AG04450 (cell line): Measurements from ENCODE around the gene PREX1. TPM values are rescaled to one million over a fixed set of nuclear protein-coding genes. Genes with fewer than 3 reads are reported as not detected.

Experiments used
- CTCF ChIA-PET: fragments of 300-600, 350-600 bp; formaldehyde crosslinking; extraction: SDS; loops from one replicate; lab custom pipeline; 2022; ENCODE audit warnings: antibody characterized with exemption, inconsistent platforms; lab: Charles Lee
- POLR2A ChIA-PET: fragments of 350-600 bp; formaldehyde crosslinking; extraction: SDS; loops from one replicate; lab custom pipeline; 2021; ENCODE audit warnings: antibody characterized with exemption, inconsistent platforms; lab: Yijun Ruan, JAX
- DNase-seq: peaks from one replicate; pipeline ENCODE4 v3.0.0-alpha.2; 2011; ENCODE audit warnings: low read depth, low spot score
- H3K27ac ChIP-seq: one replicate; pipeline ENCODE4 v1.5.1; 2012; ENCODE audit warnings: low read depth, low read length, control low read depth
- H3K27me3 ChIP-seq: one replicate; pipeline ENCODE4 v1.6.0; 2012; ENCODE audit warnings: low read length; ENCODE audit not compliant: control insufficient read depth, insufficient read depth
- H3K4me3 ChIP-seq: 2 replicates; pipeline ENCODE4 v1.5.1; 2011; ENCODE audit warnings: mild to moderate bottlenecking, low read depth, low read length, control low read depth
- H3K9me3 ChIP-seq: 2 replicates; pipeline ENCODE4 v1.5.1; 2012; ENCODE audit warnings: low read length; ENCODE audit not compliant: control insufficient read depth, insufficient read depth
- polyA plus RNA-seq: library from polyadenylated mRNA; depleted of rRNA; stranded (reverse); fragments of >200 nt; gene quantifications from 2 replicates; pipeline ENCODE4 v1.2.3, GENCODE V29; 2011
- TF ChIP-seq, protein P1 (sequence below): IDR thresholded peaks from 2 replicates; pipeline ENCODE4 v1.5.1; 2011; ENCODE audit warnings: low read depth, low read length, control low read depth, inconsistent platforms

PREX1 gene
- polyA plus RNA-seq, 1 experiment, result 0.69 TPM

DNA sequence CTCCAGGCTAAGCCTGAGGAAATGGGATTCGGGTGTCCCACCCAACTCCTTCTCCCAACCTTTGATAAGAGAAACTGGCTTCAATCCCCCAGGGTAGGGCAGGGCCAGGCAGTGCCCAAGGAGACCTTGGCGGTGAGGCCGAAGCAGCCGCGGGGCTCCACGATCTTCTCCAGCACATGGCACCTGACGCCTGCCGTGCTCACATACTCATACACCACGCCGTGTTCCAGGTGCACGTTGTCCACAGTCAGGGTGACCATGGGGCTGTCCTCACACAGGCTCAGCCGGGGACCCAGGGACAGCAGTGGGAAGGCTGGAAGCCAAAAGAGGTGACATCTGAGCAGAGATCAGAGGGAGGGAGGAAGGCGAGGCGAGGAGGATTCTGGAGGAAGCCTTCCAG lies 176.5 kb downstream of the PREX1 start:
- DNase-seq, result no peak
- CTCF ChIA-PET, result no interaction called here
- POLR2A ChIA-PET, result no interaction called here
- Histone ChIP-seq H3K9me3 (no peaks in the 10 kb centered on the region), H3K27me3 (peaks cover 3% of the 10 kb centered on the region), H3K27ac (no peak overlapping the region), H3K4me3 (no peak overlapping the region)
- TF ChIP-seq, protein P1, sequence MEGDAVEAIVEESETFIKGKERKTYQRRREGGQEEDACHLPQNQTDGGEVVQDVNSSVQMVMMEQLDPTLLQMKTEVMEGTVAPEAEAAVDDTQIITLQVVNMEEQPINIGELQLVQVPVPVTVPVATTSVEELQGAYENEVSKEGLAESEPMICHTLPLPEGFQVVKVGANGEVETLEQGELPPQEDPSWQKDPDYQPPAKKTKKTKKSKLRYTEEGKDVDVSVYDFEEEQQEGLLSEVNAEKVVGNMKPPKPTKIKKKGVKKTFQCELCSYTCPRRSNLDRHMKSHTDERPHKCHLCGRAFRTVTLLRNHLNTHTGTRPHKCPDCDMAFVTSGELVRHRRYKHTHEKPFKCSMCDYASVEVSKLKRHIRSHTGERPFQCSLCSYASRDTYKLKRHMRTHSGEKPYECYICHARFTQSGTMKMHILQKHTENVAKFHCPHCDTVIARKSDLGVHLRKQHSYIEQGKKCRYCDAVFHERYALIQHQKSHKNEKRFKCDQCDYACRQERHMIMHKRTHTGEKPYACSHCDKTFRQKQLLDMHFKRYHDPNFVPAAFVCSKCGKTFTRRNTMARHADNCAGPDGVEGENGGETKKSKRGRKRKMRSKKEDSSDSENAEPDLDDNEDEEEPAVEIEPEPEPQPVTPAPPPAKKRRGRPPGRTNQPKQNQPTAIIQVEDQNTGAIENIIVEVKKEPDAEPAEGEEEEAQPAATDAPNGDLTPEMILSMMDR, result no peak

DNA sequence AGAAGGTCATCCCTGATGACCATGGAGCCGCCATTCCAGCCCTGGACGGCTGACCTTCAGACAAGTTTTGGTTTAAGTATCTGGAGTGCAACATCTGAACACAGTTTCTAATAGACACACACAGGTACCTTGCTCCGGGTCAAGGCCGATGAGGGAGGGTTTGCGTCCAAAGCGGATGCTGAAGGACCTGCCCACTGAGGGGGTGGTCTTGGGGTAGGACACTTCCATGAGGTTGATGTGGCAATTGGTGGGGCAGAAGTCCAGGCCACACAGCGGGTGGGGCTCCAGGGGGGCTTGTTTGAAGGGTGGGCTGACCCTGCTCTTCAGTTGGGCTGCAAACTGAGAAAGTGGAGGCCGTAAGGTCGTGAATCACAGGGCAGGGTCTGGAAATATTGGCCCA lies 177.9 kb downstream of the PREX1 start:
- TF ChIP-seq, protein P1, result no peak
- Histone ChIP-seq H3K27ac (no peak overlapping the region), H3K9me3 (no peaks in the 10 kb centered on the region), H3K27me3 (no peaks in the 10 kb centered on the region), H3K4me3 (no peak overlapping the region)
- CTCF ChIA-PET, result interaction anchor here (0.5 to 3.3 kb wide), 2 partner anchors 8 to 255 kb away, joined by 5 to 12 read pairs; no protein-coding TSS in a partner anchor
- POLR2A ChIA-PET, result no interaction called here
- no peak for DNase-seq

DNA sequence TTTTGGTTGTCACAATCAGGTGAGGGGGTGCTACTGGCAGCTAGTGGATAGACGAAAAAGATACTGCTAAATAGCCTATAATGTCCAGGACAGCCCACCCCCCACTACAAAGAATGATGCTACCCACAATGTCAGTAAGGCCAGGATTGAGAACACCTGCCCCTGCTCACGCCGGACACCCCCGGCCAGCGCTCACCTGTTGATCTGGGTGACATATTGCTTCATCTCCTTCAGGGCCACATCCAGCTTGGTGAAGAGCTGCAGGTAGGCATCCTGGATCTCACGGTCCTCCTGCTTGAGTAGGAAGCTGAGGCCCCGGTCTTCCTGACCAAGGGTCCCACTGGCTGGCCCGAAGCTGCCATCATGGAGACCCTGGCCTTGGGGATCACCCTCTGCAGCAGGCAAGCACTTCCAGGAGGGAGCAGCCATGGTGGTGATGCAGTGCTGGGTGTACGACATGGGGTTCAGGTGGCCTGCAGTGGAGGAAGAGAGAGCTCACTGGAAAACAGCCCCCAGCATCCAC lies 178.6 kb downstream of the PREX1 start:
- Histone ChIP-seq H3K4me3 (no peak overlapping the region), H3K27ac (no peak overlapping the region), H3K27me3 (no peaks in the 10 kb centered on the region), H3K9me3 (no peaks in the 10 kb centered on the region)
- POLR2A ChIA-PET, result no interaction called here
- CTCF ChIA-PET, result interaction anchor here (0.5 to 3.3 kb wide), 2 partner anchors 8 to 256 kb away, joined by 5 to 12 read pairs; no protein-coding TSS in a partner anchor
- TF ChIP-seq, protein P1, result no peak
- DNase-seq, result no peak

DNA sequence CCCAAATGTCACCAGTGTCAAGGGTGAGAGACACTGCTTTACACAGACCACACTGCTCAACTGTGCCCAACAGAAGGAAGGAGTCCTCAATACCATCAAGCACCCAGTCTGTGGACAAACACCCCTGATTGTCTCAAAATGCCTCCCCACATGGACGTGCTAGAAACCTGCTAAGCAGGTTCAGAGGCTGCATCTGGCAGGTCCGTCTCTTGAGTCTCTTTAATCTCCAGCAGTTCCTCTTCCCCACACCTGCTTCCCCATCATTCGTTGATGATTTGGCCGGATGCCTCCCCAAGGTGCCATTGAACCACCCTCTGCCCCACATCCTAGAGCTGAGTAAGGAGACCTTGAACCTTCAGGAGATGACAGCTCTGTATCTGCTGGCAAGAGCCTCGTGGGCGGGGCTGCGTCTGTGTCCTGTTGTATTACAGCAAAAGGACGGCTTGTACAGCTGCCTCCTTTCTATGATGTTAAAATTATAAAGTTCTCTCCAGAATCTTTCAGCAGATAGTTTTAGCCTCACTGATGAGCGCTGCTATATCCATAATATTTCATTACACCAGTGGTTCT lies 179.2 kb downstream of the PREX1 start:
- ChIA-PET CTCF (interaction anchor here (1.6 to 3.3 kb wide), 3 partner anchors 9 to 256 kb away, joined by 6 to 12 read pairs (median 12); no protein-coding TSS in a partner anchor), POLR2A (no interaction called here)
- Histone ChIP-seq H3K27me3 (no peaks in the 10 kb centered on the region), H3K27ac (no peak overlapping the region), H3K4me3 (no peak overlapping the region), H3K9me3 (no peaks in the 10 kb centered on the region)
- DNase-seq, result no peak
- TF ChIP-seq, protein P1, result no peak

DNA sequence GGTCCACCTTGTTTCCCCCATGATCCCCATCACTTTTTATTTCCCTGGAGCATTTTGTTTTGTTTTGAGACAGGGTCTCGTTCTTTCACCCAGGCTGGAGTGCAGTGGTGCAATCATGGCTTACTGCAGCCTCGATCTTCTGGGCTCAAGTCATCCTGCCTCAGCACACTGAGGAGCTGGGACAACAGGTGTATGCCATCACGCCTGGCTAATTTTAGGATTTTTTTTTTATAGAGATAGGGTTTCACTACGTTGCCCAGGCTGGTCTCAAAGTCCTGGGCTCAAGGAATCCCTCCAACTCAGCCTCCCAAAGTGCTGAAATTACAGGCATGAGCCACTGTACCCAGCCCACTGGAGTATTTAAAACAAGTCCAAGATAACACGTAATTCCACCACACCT lies 179.9 kb downstream of the PREX1 start:
- DNase-seq, result no peak
- TF ChIP-seq, protein P1, result no peak
- no peaks in the 10 kb centered on the region for H3K27me3 ChIP-seq
- no peak overlapping the region for H3K27ac ChIP-seq
- CTCF ChIA-PET, result interaction anchor here (1.6 to 3.3 kb wide), 3 partner anchors 10 to 257 kb away, joined by 6 to 12 read pairs (median 12); no protein-coding TSS in a partner anchor
- no peak overlapping the region for H3K4me3 ChIP-seq
- POLR2A ChIA-PET, result no interaction called here
- no peaks in the 10 kb centered on the region for H3K9me3 ChIP-seq
